Hepatocyte (in vitro differentiated cells): ENCODE measurements around the gene MIGA2. TPM values are rescaled to one million over a fixed set of nuclear protein-coding genes. Genes with fewer than 3 reads are reported as not detected.
"Not testable (repeated sequence)": the region's sequence is repeated elsewhere in the genome, so short reads cannot be mapped to it uniquely, and the experiment has no call there.

ENCODE experiments used
- DNase-seq: peaks from one replicate; pipeline ENCODE4 v3.0.0-alpha.2; 2016; ENCODE audit warnings: low spot score
- H2AFZ ChIP-seq: fragments of 200-600 bp; sonication (generic); 2 replicates; pipeline ENCODE4 v1.6.0; 2016; ENCODE audit warnings: antibody characterized with exemption, mild to moderate bottlenecking
- H3K27ac ChIP-seq: fragments of 200-600 bp; sonication (generic); 2 replicates; pipeline ENCODE4 v1.5.1; 2016; ENCODE audit warnings: mild to moderate bottlenecking
- H3K27me3 ChIP-seq: fragments of 200-600 bp; sonication (generic); 2 replicates; pipeline ENCODE4 v1.6.1; 2016
- H3K36me3 ChIP-seq: fragments of 200-600 bp; sonication (generic); replicated peaks from 2 replicates; pipeline ENCODE4 v1.5.1; 2016; ENCODE audit warnings: low read depth; ENCODE audit not compliant: insufficient read depth
- H3K4me1 ChIP-seq: fragments of 200-600 bp; sonication (generic); 2 replicates; pipeline ENCODE4 v1.5.1; 2016; ENCODE audit warnings: mild to moderate bottlenecking, moderate library complexity; ENCODE audit not compliant: insufficient read depth
- H3K4me2 ChIP-seq: fragments of 200-600 bp; sonication (generic); 2 replicates; pipeline ENCODE4 v1.6.0; 2016
- H3K4me3 ChIP-seq: fragments of 200-600 bp; sonication (generic); 2 replicates; pipeline ENCODE4 v1.5.1; 2016; ENCODE audit warnings: mild to moderate bottlenecking
- H3K79me2 ChIP-seq: fragments of 200-600 bp; sonication (generic); 2 replicates; pipeline ENCODE4 v1.6.0; 2017; ENCODE audit warnings: mild to moderate bottlenecking
- H3K9me2 ChIP-seq: fragments of 200-600 bp; sonication (generic); replicated peaks from 2 replicates; pipeline ENCODE4 v1.6.0; 2017; ENCODE audit warnings: mild to moderate bottlenecking; ENCODE audit not compliant: insufficient read depth
- H3K9me3 ChIP-seq: fragments of 200-600 bp; sonication (generic); 2 replicates; pipeline ENCODE4 v1.5.1; 2016; ENCODE audit warnings: low read depth, mild to moderate bottlenecking
- H4K20me1 ChIP-seq: fragments of 200-600 bp; sonication (generic); 2 replicates; pipeline ENCODE4 v1.6.0; 2016; ENCODE audit warnings: mild to moderate bottlenecking; ENCODE audit not compliant: insufficient read depth, poor library complexity, severe bottlenecking
- EZH2 ChIP-seq: fragments of 200-600 bp; sonication (generic); IDR thresholded peaks from 2 replicates; pipeline ENCODE4 v1.6.1; 2016; ENCODE audit warnings: antibody characterized with exemption, mild to moderate bottlenecking, borderline replicate concordance
- EZH2phosphoT487 ChIP-seq: fragments of 200-600 bp; sonication (generic); IDR thresholded peaks from one replicate; pipeline ENCODE4 v1.6.1; 2018; ENCODE audit warnings: antibody characterized with exemption, mild to moderate bottlenecking, low read depth, moderate library complexity; ENCODE audit not compliant: unreplicated experiment, severe bottlenecking
- whole genome bisulfite sequencing: methylation state at CpG from one replicate; pipeline ENCODE4 v1.1.6; 2016; ENCODE audit warnings: low lambda C conversion rate; ENCODE audit errors: missing lambda C conversion rate; 5-methylcytosine and 5-hydroxymethylcytosine counted together
- polyA plus RNA-seq: library from polyadenylated mRNA; unstranded; fragments of >200 nt; fragmentation: Nextera tagmentation; extraction: Ambion mirVana; gene quantifications from 2 replicates; pipeline ENCODE4 v1.2.1, GENCODE V29; 2016
- total RNA-seq: library from RNA; depleted of rRNA; stranded (reverse); fragments of >200 nt; gene quantifications from 2 replicates; pipeline ENCODE4 v1.2.3, GENCODE V29; 2014
- TF ChIP-seq, protein P1 (sequence below): fragments of 200-600 bp; sonication (generic); IDR thresholded peaks from 2 replicates; pipeline ENCODE4 v1.5.1; 2016; ENCODE audit warnings: antibody characterized with exemption, mild to moderate bottlenecking; ENCODE audit not compliant: poor library complexity

Gene MIGA2
- total and polyA plus RNA-seq, 2 experiments from 2014 or later = 23.4 to 29.5 TPM

DNA sequence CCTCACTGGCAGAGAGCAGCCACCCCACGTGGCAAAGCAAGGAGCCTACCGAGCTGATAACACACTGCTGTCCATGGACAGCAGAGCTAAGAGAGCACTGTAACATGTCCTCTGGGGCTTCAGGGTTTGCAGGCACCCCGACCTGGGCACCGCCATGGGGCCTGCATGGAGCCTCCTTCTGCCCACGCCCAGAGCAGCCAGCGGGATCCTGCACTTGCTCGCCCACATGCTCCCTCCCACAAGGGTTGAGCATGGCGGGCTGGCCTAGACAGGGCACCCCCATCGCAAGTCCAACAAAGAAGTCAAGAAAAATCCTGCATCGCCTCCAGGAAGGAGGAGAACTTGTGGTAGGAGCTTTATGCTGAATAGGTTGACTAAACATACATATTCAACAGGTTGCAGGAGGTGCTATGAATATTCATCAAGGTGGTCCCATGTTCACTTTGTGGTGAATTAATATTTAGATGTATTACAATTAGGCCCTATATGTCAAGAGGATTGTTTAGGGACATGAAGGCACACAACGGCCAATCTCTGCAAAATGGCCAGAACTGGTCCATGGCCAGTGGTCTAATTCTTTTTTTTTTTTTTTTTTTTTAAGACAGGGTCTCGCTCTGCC, 3.8 kb upstream of the MIGA2 start:
- TF ChIP-seq EZH2 = no peak
- TF ChIP-seq EZH2phosphoT487 = no peak
- TF ChIP-seq, protein P1, sequence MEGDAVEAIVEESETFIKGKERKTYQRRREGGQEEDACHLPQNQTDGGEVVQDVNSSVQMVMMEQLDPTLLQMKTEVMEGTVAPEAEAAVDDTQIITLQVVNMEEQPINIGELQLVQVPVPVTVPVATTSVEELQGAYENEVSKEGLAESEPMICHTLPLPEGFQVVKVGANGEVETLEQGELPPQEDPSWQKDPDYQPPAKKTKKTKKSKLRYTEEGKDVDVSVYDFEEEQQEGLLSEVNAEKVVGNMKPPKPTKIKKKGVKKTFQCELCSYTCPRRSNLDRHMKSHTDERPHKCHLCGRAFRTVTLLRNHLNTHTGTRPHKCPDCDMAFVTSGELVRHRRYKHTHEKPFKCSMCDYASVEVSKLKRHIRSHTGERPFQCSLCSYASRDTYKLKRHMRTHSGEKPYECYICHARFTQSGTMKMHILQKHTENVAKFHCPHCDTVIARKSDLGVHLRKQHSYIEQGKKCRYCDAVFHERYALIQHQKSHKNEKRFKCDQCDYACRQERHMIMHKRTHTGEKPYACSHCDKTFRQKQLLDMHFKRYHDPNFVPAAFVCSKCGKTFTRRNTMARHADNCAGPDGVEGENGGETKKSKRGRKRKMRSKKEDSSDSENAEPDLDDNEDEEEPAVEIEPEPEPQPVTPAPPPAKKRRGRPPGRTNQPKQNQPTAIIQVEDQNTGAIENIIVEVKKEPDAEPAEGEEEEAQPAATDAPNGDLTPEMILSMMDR = no peak
- H3K27ac ChIP-seq = no peak overlapping the region
- no peaks in the 10 kb centered on the region for H3K36me3 ChIP-seq
- no peak overlapping the region for H3K4me2 ChIP-seq
- 91% methylated on average over 12 of the region's 12 CpGs for WGBS
- no peaks in the 10 kb centered on the region for H4K20me1 ChIP-seq
- no peak overlapping the region for H2AFZ ChIP-seq
- H3K4me3 ChIP-seq = no peak overlapping the region
- H3K9me3 ChIP-seq = no peaks in the 10 kb centered on the region
- H3K9me2 ChIP-seq = no peaks in the 10 kb centered on the region
- no peak for DNase-seq
- H3K4me1 ChIP-seq = peaks cover 8% of the 10 kb centered on the region
- H3K27me3 ChIP-seq = no peaks in the 10 kb centered on the region
- H3K79me2 ChIP-seq = peaks cover 12% of the 10 kb centered on the region

DNA sequence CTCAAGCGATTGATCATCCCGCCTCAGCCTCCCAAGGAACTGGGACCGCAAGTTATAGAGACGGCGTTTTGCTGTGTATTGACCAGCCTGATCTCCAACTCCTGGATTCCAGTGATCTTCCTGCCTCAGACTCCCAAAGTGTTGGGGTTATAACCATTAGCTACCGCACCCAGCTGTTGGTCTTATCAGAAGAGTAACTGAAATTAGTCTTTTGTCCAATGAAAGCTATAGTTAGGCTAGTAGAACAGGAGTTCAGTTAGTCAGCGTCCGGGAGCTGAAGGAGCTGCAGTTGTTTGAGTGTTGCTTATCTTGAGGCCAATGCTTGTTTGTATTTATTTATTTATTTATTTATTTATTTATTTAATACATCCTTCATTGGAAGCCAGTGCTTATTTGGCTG, 3.2 kb upstream of the MIGA2 start:
- H3K9me2 ChIP-seq = no peaks in the 10 kb centered on the region
- H3K79me2 ChIP-seq = peaks cover 16% of the 10 kb centered on the region
- DNase-seq = no peak
- no peak overlapping the region for H2AFZ ChIP-seq
- no peaks in the 10 kb centered on the region for H3K9me3 ChIP-seq
- no peak overlapping the region for H3K4me3 ChIP-seq
- WGBS = 91% methylated on average over 8 of the region's 8 CpGs
- H3K36me3 ChIP-seq = no peaks in the 10 kb centered on the region
- H3K27ac ChIP-seq = no peak overlapping the region
- H3K4me1 ChIP-seq = peaks cover 12% of the 10 kb centered on the region
- H4K20me1 ChIP-seq = no peaks in the 10 kb centered on the region
- TF ChIP-seq EZH2 (no peak), EZH2phosphoT487 (no peak)
- TF ChIP-seq, protein P1 = no peak
- H3K27me3 ChIP-seq = no peaks in the 10 kb centered on the region
- no peak overlapping the region for H3K4me2 ChIP-seq

GRCh38 chr9:129035838-129036237, 588 bp upstream of the MIGA2 start:
- 68% methylated on average over 13 of the region's 13 CpGs for WGBS
- H3K9me3 ChIP-seq, H3K9me2 ChIP-seq, DNase-seq, H3K4me3 ChIP-seq, H3K27me3 ChIP-seq, H4K20me1 ChIP-seq, H3K36me3 ChIP-seq: not testable (repeated sequence)
- peak overlapping the region; percentile 71 for H3K4me2 ChIP-seq
- H2AFZ ChIP-seq = peak overlapping the region; percentile 79
- peak overlapping the region; percentile 43 for H3K27ac ChIP-seq
- peaks cover 16% of the 10 kb centered on the region for H3K4me1 ChIP-seq
- H3K79me2 ChIP-seq = peaks cover 39% of the 10 kb centered on the region

DNA sequence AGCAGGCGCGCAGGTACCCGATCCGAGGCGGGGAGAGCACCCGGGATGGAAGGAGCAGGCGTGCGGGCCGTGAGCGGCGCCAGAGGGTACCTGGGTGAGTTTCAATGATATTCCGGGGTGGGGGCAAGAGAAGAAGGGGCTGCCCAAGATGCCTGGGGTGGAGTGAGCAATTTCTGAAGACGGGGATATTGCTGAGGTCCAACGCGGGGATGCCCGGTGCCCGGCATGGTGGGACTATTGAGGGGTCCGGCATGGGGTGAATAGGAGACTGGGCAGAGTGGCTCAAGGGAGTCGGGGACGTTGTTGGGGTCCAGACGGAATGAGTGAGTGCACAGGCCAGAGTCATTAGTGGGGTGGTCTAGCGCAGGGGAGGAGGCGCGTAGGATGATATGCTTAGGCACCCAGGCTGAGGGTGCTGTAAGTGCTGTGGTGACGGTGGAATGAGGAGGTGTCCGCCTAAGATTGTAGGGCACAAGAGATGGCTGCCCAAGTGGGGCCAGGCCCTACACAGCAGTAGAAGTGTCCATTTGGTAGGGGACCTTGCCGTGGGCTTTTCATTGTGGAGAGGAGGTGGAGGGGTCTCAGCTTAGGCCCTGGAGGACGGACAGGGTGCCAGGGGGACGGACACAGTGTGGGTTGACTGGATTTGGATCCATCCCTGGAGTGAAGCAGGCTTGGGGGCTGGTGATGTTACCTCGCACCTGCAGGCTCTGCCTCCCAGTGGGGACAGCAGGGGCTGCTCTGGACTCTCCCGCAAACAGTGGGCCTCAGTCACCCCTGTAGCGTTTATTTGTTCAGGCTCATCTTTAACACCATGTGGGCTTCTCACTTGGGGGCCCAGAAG, 719 bp downstream of the MIGA2 start:
- TF ChIP-seq, protein P1 = no peak
- TF ChIP-seq EZH2 (no peak), EZH2phosphoT487 (no peak)
- no peaks in the 10 kb centered on the region for H3K36me3 ChIP-seq
- no peaks in the 10 kb centered on the region for H4K20me1 ChIP-seq
- WGBS = 17% methylated on average over 29 of the region's 32 CpGs
- H3K79me2 ChIP-seq = peaks cover 39% of the 10 kb centered on the region
- peak overlapping the region; percentile 97 for H3K4me2 ChIP-seq
- H2AFZ ChIP-seq = peak overlapping the region; percentile 77
- peaks cover 16% of the 10 kb centered on the region for H3K4me1 ChIP-seq
- H3K4me3 ChIP-seq = peak overlapping the region; percentile 67
- peak; percentile 11 for DNase-seq
- H3K27ac ChIP-seq = peak overlapping the region; percentile 62
- no peaks in the 10 kb centered on the region for H3K27me3 ChIP-seq
- no peaks in the 10 kb centered on the region for H3K9me3 ChIP-seq
- no peaks in the 10 kb centered on the region for H3K9me2 ChIP-seq
